ENCODE results near the gene GOLGA8K.
"Not testable (repeated sequence)": the region's sequence is repeated elsewhere in the genome, so short reads cannot be mapped to it uniquely, and the experiment has no call there.

GOLGA8K gene, protein sequence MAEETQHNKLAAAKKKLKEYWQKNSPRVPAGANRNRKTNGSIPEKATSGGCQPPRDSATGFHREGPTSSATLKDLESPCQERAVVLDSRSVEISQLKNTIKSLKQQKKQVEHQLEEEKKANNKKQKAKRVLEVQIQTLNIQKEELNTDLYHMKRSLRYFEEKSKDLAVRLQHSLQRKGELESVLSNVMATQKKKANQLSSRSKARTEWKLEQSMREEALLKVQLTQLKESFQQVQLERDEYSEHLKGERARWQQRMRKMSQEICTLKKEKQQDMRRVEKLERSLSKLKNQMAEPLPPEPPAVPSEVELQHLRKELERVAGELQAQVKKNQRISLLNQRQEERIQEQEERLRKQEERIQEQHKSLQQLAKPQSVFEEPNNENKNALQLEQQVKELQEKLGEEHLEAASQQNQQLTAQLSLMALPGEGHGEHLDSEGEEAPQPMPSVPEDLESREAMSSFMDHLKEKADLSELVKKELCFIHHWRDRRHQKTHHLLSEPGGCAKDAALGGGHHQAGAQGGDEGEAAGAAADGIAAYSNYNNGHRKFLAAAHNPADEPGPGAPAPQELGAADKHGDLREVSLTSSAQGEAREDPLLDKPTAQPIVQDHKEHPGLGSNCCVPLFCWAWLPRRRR

DNA sequence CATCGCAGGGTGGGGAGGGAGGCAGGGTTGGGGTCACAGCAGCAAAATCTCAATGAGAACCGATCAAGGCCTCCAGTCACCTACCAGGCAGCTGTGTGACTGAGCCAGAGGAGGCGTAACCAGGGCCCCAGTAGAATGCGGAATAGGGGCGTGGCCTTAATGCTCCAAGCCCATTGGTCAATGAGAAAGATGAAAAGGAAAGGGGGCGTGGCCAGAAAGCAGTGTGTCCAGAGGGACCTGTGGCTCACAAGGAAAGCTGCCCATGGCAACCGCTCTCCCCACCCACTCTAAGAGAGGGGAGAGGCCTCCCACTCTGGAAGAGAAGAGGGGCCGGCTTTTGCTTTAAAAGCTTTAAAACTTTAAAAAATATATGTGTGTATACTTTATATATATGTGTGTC is at the start of gene GOLGA8K:
GOLGA8K (minus strand) TSS at position 101 of the 400 bp plus-strand sequence; CDS start at position 3, 98 bp downstream.
- not testable (repeated sequence) for DNase-seq

DNA sequence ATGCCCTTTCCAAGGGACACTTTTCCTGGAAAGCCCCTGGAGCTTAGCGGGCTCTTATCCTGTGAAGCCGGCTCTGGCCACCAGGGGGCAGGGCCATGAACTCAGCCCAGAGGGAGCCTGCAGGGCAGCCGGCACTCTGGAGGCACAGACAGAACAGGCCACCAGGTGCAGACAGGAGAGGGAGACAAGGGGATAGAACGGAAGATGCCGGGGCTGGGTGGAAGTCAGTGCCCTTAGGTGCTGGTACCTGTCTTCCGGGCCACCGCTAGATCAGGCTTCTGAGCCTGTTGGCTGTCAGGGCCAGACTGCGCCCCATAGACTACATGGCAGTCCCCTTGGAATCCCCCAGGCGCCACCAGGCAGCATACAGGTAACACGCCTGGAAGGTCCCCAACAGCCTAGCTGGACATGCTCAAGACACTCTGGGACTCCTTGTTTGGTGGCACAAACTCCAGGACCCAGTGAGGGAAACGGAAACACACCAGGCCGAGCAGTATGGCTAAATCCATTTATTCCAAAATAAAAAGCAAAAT is 37.4 kb upstream of the GOLGA8K start:
- not testable (repeated sequence) for DNase-seq

DNA sequence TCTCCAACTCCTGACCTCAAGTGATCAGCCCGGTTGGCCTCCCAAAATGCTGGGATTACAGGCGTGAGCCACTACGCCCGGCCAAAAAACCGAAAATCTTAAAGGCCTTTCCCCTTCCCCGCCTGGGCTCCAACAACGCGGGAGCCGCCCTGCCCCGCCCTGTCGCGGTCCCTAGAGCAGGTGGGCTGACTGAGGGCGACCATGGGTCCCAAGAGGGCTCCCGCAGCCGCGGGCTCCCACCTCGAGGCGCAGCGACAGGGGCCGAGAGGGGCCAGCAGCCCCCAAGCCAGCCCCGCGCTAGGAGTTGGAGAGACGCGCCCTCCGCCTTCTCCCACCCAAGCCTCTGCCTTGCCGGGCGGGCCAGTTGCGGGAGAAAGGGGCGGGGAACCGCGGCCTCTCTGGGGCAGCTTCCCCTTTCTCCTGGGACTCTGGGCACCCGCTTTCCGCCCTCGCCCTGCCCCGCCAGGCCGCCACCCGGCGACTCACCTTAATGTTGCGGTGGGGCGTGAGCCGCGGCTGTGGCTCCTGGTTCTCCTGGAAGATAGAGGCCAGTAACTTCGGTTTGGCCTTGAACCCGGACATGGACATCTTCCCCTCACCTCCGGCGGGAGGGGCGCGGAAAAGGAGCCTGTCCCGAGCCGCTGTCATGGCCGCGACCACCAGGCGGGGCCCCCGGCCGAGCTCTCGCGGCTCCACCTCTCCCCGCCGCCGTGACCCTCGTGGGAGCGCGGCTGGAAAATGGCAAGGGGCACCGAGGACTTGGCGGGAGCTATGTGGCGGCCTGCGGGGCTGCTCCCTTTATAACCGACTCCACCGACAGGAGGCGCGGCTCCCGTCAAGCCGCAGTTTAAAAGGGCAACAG is 31.2 kb upstream of the GOLGA8K start:
- DNase-seq = not testable (repeated sequence)

DNA sequence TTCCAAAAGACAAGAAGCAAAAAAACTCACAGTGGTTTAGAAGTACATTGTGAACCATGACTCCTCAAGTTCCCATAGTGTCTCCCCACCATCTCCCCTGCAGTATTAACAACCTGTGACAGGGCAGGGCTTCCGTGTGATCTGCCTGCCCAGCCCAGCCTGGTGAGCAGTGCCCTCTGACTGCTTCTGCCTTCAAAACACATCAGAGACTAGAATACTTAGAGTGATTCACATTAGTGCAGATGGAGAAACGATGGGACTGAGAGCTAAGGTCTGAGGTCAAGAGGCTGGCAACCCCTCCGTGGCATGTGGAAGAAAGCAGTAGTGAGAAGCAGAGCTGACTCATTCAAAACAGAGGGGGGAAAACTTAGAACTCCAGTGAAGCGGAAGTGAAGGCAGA is 24.5 kb upstream of the GOLGA8K start:
- DNase-seq = not testable (repeated sequence)

DNA sequence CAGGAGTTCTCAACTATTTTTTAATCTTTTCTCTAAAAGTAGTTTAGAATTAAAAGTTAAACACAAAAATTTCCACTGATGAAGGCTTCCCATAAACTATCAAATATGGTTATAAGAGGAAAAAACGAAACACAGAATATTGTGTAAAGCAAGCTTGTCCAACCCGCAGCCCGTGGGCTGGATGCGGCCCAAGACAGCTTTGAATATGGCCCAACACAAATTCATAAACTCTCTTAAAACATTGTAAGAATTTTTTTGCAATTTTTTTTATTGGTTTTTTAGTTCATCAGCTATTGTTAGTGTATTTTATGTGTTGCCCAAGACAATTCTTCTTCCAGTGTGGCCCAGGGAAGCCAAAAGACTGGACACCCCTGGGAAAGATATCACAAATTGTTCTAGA is 23.4 kb upstream of the GOLGA8K start:
- DNase-seq = not testable (repeated sequence)

DNA sequence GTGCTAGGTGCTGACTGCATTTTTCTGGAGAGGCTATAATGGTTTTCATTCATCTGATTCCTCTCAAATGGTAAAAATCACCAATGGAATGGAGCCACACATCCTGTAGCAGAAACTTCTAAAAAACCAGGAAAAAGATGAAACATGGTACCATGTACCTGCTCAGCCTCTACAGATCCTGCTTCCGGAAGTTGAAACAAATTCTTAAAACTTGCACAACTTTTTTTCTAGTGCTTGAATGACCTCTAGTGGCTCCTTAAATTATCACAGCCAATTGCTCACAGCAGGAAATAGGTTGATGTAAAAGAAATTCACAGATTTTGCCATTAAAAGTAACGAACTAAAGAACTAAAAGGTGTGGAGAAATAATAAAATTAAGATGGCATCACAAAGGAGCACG is 4.8 kb upstream of the GOLGA8K start:
- DNase-seq = not testable (repeated sequence)

DNA sequence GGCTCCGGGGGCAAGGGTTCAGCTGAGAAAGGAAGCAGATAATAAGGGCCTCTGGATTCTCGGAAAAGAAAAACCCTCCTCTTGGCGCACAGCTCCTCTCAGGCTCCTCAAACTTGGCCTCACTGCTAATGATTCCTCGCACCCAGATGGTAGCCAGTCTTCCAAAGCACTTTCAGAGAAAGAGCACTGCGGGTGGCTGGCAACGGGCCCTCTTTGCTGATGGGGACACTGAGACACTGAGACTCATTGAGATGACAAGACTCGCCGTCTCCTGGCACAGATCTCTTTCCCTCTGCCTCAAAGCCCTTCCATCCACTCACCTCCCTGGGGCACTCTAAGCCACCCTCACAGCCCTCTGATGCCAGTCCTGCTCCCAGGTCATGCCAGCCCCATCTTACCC is 6.6 kb downstream of the GOLGA8K start:
- DNase-seq = not testable (repeated sequence)

DNA sequence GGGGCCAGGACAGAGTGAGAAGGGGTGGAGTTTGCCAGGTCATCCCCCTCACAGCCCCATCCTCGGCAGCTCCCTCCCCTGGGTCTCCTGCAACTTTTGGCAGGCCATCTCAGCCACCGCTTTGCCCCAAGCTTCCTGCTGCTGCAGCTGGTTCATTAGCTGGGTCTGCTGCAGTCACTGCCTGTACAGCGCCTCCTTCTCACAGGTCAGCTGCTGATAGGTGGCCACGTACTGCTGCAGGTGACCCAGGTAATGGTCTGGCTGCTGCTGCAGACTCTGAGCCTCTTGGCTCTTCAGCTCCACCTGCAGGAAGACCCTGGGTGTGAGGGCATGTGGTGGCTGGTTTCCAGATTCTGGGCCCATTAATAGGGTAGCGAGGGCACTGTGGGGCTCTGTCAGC is 8.3 kb downstream of the GOLGA8K start:
- not testable (repeated sequence) for DNase-seq

DNA sequence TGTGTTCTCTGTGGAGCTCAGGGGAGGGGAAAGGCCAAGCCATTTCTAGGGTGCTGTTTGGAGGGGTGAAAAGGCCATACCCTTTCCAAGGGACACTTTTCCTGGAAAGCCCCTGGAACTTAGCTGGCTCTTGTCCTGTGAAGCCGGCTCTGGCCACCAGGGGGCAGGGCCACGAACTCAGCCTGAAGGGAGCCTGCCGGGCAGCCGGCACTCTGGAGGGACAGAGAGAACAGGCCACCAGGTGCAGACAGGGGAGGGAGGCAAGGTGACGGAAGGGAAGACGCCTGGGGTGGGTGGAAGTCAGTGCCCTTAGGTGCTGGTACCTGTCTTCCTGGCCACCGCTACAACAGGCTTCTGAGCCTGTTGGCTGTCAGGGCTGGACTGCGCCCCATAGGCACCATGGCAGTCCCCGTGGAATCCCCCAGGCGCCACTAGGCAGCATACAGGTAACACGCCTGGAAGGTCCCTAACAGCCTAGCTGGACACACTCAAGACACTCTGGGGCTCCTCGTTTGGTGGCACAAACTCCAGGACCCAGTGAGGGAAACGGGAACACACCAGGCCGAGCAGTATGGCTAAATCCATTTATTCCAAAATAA is 14.9 kb downstream of the GOLGA8K start:
- DNase-seq = not testable (repeated sequence)

DNA sequence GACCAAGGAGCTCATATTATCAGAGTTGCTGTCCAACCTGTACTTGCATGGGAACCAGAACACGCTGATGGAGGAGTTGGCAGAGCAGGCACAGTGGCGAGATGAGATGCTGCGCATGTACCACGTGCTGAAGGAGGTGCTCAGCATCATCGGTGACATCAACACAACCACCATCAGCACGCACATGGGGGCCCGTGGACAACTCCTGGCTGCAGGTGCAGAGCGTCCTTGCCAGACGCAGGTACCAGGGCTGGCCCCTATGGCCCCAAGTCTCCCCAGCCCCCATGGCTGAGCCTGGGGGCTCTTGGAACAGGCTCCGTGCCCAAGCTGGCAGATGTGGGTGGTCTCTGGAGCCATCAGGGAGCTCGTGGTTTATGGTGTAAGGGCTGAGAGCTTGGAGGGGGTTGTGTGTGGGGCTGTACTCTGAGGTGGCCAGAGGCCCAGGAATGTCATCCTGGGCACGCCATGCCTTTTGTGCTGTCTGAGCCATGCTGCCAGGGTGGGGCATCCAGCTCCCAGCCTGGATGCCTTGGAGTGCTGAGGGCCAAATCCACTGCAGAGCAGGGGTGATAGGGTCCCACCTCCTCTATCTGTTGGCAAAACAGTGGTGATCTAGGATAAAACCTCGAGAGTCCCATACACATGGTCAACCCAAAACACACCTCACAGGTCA is 17.1 kb downstream of the GOLGA8K start:
- DNase-seq = not testable (repeated sequence)

DNA sequence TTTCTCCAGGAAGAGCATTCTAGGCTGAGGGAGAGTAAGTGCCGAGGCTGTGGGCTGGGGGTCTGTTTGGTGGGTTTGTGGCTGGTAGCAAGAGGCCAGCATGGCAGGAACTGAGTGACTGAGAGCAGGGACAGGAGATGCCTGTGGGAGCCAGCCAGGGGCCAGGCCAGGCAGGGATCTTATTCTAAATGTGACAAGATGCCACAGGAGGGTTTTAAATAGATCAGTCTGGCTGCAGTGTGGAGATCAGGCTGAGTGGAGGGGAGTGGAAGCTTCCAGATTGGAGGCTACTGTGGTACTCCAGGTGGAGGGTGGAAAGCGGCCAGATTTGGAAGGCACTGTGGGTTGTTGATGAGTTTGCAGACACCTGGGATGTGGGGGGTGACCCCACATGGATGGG is 28.9 kb downstream of the GOLGA8K start:
- DNase-seq = not testable (repeated sequence)

DNA sequence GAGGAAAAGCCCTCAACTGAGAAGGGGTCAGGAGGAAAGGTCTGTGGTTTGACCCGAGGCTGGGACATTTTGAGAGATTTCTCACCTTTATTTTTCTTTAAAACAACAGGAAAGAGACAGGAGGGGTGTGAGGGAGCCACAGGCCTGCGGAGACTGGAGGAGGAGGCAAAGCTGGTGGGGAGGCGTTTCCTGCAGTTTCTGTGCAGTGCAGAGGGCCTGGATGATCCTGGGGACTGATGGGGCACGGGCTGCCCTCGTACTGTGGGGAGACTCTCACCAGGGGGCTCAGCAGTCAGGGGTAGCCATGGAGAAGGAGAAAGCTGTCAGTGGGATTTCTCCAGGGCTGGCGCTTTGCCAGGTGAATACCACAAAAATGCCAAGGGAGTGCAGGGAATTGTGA is 29.4 kb downstream of the GOLGA8K start:
- DNase-seq = not testable (repeated sequence)

DNA sequence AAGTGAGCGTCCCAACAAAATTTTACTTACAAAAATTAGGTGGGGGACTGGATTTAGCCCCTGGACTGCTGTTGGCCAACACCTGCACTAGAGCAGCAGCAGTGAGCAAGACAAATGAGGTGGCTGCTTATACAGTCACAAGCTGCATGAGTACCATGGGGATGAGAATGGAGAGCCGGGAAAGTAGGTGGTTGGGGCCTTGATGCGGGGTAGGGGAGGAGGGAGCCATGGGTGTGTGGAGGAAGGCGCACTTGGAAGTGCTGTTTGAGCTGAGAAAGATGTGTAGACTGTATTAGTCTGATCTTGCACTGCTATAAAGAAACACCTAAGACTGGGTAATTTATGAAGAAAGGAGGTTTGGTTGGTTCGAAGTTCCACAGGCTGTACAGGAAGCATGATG is 31.0 kb downstream of the GOLGA8K start:
- not testable (repeated sequence) for DNase-seq

DNA sequence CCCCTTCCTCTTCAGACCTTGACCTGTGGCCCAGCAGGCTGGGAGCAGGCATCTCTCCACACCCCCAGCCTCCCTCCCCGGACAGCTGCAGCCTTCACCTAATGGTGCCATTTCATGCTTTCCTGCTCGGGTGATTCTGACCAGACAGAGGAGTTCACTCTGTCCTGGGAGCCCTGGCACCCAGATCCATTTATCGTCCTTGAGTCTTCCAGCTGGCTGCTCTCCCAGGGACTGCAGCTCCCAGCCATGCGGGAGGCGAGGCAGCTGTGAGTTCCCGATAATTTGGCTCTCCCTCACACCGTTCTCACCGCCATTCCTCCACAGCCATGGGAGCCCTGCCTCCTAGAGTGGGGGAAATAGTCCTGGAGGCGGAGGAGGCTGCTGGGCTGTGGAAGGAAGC is 32.6 kb downstream of the GOLGA8K start:
- DNase-seq = not testable (repeated sequence)

DNA sequence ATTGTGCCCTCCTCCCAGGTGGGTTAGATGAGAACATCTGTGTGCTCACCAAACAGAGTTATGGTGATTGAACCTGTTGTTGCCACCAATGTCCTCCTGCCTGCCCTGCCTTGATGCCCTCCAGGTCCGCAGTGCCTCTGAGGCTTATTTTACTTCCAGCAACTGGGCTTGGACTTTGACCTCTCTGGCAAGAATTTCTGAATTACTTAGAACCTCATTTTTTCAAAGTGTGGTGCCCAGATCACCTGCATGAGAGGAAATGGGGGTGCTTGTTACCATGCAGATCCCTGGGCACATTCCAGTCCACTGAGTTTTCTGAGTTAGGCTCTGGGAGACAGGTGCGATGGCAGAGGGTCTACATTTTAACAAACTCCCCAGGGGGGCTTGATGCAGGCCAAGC is 33.0 kb downstream of the GOLGA8K start:
- not testable (repeated sequence) for DNase-seq

DNA sequence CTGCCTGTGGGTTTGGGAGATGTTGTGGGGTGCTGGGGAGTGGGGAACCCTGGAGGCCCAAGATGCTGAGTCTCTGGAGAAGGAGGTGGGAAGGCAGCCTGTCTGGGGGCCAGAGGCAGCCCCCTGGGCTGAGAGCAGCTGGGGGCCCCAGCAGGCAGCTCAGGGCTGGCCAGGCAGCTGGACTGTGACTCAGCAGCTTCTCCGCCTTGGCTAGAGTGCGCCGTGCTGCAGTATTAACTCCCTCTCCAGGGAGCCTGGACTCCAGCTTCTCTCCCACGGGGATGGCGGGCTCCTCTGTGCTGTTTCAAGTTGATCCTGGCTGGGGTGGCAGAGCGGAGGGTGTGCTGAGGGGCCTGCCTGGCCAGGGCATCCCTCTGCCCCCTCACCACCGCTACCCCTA is 36.6 kb downstream of the GOLGA8K start:
- DNase-seq = not testable (repeated sequence)

DNA sequence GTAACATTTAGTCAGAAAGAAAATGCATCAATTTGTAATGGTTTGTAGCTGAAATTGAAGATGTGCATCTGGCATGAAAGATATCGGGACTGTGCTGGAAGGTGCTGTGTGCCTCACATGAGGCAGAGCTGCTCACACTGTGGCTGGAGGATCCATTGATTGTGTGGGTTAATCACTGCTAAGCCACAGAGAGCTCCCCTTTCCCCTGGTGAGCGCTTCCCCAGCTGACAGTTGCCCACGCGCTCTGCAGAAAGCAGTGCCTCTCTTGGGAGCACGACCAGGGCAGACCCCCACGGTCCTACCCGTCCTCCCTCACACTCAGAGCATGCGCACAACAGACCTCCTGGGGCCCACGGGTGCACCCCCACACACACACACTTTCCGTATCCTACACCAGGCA is 37.1 kb downstream of the GOLGA8K start:
- not testable (repeated sequence) for DNase-seq

DNA sequence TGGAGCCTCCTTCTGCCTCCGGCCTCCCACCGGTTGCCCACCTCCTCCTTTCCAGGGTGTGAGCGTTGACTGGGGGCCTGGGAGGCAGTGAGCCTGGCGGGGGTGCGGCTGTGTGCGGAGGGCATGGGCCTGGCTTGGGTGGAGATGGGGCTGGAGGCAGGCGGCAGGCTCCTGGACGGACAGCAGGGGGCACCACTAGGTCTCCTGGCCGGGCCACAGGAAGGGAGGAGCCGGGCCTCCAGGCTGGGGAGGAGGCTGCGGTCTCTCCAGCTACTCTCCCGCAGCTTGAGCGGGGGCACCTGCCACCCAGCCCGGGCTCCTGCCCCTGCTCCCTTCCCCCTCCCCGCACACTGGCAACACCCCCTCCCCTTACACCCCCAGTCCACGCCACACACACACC is 38.1 kb downstream of the GOLGA8K start:
- DNase-seq = not testable (repeated sequence)

DNA sequence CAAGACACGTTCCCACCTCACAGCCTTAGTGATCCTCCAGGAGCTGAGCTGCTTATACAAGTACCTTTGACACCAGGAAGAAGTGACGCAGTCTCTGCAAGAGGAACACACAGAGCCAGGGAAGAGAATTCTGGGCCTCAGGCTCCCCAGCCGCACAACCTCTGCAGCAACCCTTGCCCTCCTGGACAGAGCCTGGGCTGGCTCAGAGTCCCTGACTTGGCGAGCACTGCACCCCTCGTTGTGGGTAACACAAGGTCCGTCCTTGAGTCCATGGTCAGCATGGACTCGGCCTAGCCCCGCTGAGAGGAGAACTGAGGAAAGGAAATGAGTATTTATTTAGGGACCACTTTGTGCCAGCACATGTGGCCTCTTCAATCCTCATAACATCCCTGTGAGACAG is 39.6 kb downstream of the GOLGA8K start:
- DNase-seq = not testable (repeated sequence)

DNA sequence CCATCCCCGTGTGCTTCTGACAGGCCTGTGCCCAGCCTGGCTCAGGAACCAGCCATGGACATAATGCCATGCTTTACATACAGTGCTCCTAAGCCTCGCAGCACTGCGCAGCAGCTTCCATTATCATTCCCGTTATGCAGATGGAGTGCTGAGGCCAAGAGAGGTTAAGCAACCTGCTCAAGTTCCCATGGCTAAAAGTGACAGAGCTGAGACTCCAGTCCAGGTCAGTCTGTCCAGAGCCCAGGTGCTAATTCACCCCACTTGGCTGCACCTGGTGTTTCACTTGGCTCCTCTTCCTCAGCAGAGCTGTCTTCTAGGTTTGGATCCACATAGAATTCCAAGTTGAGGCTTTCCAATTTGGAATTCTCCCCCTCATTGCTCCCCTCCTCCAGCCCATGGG is 41.4 kb downstream of the GOLGA8K start:
- not testable (repeated sequence) for DNase-seq

DNA sequence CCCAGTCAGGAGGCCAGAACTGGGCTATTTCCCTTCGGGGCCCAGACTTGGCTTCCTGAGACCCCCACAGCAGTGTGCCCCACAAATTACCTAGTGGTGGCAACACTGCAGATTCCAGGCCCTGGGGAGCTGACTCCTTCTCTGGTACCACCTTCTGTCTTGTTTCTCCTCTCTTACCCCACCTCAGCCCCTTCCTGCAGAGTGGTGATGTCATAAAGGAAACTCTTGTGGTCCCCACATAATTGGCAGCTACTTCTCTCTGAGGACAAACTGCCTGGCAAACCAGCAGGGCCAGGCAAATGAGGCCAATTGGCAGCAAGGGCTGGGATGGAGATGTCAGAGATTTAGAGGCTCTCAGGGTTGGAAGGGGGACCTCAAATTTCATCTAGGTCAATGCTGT is 44.6 kb downstream of the GOLGA8K start:
- not testable (repeated sequence) for DNase-seq

DNA sequence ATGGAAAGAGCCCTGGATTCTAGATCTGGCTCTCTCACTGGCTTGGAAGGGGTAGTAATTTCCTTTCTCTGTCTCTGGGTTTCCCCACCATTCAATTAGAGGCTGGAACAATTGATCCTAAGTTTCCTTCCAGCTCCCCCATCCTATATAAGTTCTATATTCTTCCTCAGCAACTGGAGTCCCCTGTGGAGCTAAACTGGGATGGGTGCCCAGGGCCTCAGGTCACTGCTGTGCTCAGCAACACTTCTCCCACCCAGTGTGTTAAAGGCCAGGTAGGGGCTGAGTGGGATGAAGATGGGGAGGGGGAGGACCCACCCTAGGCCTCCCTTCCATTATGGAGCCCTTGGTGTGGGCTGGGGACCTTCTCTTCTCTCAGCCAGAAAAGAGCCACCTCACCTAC is 46.2 kb downstream of the GOLGA8K start:
- not testable (repeated sequence) for DNase-seq

Measured in COR-L47 (cell line).